ENCODE results near the gene SLC9A2.

The SLC9A2 gene

DNA sequence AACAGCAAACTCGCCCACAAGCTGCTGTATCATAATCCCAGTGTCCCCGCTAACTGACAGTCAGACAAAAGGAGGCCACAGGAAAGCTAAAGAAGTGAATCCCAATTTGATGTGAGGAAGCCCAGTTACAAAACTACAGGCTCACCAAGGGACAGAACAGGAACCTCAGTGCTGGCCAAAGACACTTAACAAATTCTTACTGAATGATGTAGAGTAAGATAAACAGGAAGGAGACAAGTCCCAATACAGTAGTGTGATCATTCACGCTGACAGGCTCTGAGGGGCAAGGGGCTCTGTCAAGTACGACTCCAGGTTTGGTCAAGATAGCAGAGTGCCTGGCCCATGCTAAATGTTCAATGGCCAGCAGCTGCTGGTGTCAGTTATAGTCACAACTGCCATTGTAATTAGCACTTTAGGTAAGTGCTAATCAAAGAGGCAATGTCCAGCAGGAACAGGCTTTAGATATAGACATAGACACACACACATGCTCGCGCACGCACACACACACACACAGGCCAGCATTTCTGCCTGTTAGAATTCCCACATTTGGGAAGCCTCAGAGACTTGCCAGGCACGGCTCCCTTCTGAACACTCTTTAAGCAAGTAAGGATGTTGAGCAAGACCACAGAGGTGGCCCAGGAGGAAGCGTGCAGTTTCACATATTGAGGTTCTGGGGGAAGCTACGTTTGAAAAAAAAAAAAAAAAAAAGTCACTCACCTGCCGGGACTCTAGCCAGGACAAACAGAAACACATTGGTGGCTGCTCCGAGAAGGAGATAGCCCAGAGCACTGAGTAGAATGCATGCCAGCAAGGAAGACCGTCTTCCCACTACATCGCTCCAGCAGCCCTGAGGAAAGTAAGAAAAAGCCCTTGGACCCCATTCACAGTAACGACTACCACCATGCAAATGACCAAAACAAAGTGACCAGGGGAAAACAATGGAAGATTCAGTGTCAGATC is 107.1 kb downstream of the SLC9A2 start:
- Histone ChIP-seq H3K4me3 (ENCODE audit: extremely low read depth, insufficient read depth, low read length, poor library complexity, severe bottlenecking) (no peak overlapping the region), H3K36me3 (ENCODE audit: control insufficient read depth, insufficient read depth, low read length) (peaks cover 56% of the 10 kb centered on the region)

DNA sequence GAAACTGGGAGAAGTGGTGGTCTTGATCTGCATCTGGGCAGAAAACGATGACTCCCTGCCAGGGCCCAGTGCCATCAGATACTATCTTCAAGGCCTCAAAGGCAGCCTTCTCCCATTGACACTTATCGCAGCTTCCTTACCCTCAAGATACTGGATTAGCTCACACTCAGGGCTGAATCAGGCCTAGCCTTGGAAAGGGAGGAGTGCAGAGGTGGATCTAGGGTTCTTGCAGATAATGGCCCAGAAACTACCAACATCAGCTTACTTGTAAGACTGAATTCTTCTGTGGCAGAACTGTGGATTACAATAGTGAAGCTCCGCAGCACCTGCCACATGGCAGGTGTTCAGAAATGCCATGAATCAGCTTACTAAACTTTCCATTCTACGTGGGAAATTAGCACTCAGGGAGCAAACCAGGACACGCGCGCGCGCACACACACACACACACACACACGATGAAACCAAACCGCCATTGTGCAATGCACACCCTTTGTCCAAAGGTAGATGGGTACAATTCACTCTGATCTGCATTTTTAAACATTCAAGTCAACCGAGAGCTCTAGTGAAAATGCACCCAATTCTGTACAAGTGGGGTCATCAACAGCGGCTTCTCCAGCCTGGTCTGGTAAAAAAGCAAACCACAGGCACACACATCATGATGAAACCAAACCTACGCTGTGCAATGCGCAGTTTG is 116.2 kb downstream of the SLC9A2 start:
- H3K36me3 ChIP-seq (ENCODE audit: control insufficient read depth, insufficient read depth, low read length), result peaks cover 17% of the 10 kb centered on the region
- peak overlapping the region; percentile 72 for H3K4me3 ChIP-seq (ENCODE audit: extremely low read depth, insufficient read depth, low read length, poor library complexity, severe bottlenecking)
- no peaks in the 10 kb centered on the region for H3K9me3 ChIP-seq (ENCODE audit: control insufficient read depth, low read length)
- H3K4me1 ChIP-seq (ENCODE audit: control insufficient read depth, insufficient read depth, low read length, poor library complexity, severe bottlenecking), result no peaks in the 10 kb centered on the region
- WGBS, 2 experiments (ENCODE audit: insufficient coverage in 2 of 2), result 58 to 70% methylated on average over 8 to 9 of the region's 15 CpGs
- H3K27ac ChIP-seq (ENCODE audit: low read depth, low read length, severe bottlenecking), result no peak overlapping the region

More for the DNA sequence above, 107.1 kb downstream of the SLC9A2 start:
- 85 to 90% methylated on average over 6 to 9 of the region's 15 CpGs for WGBS, 2 experiments (ENCODE audit: insufficient coverage in 2 of 2)
- Histone ChIP-seq H3K27ac (ENCODE audit: low read depth, low read length, severe bottlenecking) (peak overlapping the region; percentile 55), H3K4me1 (ENCODE audit: control insufficient read depth, insufficient read depth, low read length, poor library complexity, severe bottlenecking) (peaks cover 18% of the 10 kb centered on the region), H3K9me3 (ENCODE audit: control insufficient read depth, low read length) (no peaks in the 10 kb centered on the region)

DNA sequence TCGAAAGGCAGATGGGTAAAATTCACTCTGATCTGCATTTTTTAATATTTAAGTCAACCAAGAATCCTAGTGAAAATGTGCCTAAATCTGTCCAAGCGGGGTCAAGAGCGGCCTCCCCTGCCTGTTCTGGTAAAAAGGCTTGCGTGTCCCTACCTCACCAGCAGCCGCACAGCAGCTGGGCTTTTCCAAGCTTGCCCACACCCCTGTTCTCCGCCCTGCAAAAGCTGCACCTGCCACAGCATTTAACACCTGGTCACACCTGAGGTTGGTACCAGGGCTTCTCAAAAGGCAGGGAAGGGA is 116.7 kb downstream of the SLC9A2 start:
- no peaks in the 10 kb centered on the region for H3K9me3 ChIP-seq (ENCODE audit: control insufficient read depth, low read length)
- 3 to 5% methylated on average over 4 to 6 of the region's 6 CpGs for WGBS, 2 experiments (ENCODE audit: insufficient coverage in 2 of 2)
- H3K27ac ChIP-seq (ENCODE audit: low read depth, low read length, severe bottlenecking), result peak overlapping the region; percentile 30
- H3K4me1 ChIP-seq (ENCODE audit: control insufficient read depth, insufficient read depth, low read length, poor library complexity, severe bottlenecking), result no peaks in the 10 kb centered on the region
- peak overlapping the region; percentile 72 for H3K4me3 ChIP-seq (ENCODE audit: extremely low read depth, insufficient read depth, low read length, poor library complexity, severe bottlenecking)
- H3K36me3 ChIP-seq (ENCODE audit: control insufficient read depth, insufficient read depth, low read length), result peaks cover 12% of the 10 kb centered on the region

DNA sequence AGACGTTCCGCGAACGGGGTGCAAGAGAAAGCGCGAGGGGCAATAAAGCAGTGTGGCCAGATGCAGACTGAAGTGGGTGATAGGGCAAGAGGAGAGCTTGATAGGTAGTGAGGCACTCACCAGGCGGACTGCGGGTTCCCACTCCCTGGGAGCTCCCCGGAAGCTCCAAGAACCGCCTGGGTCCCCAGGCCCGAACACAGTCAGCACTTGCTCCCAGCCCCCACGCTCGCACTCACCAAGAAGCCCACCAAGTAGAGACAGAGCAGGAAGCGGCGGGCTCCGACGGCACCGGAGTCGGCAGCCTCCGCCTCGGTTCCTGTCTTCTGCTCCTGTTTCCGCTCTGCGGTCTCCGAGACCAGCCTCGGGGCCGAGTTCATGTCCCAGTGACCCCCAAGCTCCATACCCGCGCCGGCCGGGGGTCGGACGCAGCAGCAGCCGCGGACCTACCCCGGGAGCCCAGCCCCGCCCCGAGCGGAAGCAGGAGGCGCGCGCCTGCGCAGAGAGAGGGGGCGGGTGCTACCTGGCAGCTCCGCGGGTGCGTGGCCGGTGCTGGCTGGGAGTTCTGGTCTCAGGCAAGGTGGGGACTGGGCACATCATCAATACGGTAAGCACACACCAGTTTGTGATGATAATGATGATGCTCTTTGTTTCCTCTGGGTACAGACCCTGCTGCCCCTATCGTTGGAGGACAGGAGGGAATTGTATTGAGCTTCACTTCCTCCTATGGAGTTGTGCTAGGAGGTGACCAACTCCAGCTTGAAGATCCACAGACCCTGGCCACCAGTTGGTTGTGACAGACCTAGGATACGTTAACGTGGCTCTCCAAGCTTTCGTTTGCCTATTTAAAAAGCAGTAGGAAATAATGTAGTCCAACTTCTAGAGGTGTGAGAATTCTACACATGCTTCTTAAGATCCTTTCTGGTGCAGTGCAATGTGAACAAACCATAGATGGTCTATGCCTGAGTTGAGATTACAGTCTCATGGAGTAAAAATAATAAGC is 117.4 kb downstream of the SLC9A2 start:
- Histone ChIP-seq H3K27ac (ENCODE audit: low read depth, low read length, severe bottlenecking) (peak overlapping the region; percentile 30), H3K36me3 (ENCODE audit: control insufficient read depth, insufficient read depth, low read length) (peaks cover 5% of the 10 kb centered on the region), H3K4me1 (ENCODE audit: control insufficient read depth, insufficient read depth, low read length, poor library complexity, severe bottlenecking) (no peaks in the 10 kb centered on the region), H3K4me3 (ENCODE audit: extremely low read depth, insufficient read depth, low read length, poor library complexity, severe bottlenecking) (peak overlapping the region; percentile 72), H3K9me3 (ENCODE audit: control insufficient read depth, low read length) (no peaks in the 10 kb centered on the region)
- WGBS, 2 experiments (ENCODE audit: insufficient coverage in 2 of 2), result 0% methylated on average over 30 to 34 of the region's 52 CpGs

DNA sequence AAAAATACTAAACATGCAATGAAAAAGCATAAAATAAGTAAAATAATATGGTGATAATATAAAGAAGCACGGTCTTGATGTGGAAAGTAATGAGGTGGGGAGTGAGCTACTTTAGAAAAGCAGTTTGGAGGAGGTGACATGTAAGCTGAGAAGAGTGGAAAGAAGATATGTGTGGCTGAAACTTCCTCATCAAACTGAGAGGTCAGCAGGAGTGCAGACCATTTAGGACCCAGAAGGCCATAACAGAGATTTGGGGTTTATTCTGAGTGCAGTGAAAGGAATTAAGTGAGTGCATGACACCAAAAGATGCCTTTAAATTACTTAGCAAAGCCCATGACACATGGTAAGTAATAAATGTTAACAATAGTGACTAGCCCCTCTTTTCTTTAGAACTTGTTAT is 118.1 kb downstream of the SLC9A2 start:
- Histone ChIP-seq H3K36me3 (ENCODE audit: control insufficient read depth, insufficient read depth, low read length) (no peaks in the 10 kb centered on the region), H3K9me3 (ENCODE audit: control insufficient read depth, low read length) (no peaks in the 10 kb centered on the region), H3K4me1 (ENCODE audit: control insufficient read depth, insufficient read depth, low read length, poor library complexity, severe bottlenecking) (no peaks in the 10 kb centered on the region), H3K4me3 (ENCODE audit: extremely low read depth, insufficient read depth, low read length, poor library complexity, severe bottlenecking) (peak overlapping the region; percentile 72), H3K27ac (ENCODE audit: low read depth, low read length, severe bottlenecking) (no peak overlapping the region)
- WGBS, 2 experiments (ENCODE audit: insufficient coverage in 2 of 2), result 100% methylated on average over 1 of the region's 1 CpG

DNA sequence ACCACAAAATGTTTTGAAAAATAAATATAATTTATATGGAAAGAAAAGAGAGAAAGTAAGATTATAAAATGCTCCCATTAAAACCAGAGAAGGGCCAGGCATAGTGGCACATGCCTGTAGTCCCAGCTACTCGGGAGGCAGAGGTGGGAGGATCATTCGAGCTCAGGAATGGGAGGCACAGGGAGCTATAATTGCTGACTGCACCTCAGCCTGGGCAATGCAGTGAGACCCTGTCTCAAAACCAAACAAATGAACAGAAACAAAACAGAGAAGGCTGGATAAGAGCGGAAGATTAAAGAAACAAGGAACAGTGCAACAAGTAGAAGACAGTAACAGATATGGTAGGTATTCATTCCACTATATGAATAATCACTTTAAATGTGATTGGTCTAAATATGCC is 123.9 kb downstream of the SLC9A2 start:
- Histone ChIP-seq H3K4me3 (ENCODE audit: extremely low read depth, insufficient read depth, low read length, poor library complexity, severe bottlenecking) (no peak overlapping the region), H3K9me3 (ENCODE audit: control insufficient read depth, low read length) (no peaks in the 10 kb centered on the region), H3K27ac (ENCODE audit: low read depth, low read length, severe bottlenecking) (no peak overlapping the region), H3K36me3 (ENCODE audit: control insufficient read depth, insufficient read depth, low read length) (no peaks in the 10 kb centered on the region), H3K4me1 (ENCODE audit: control insufficient read depth, insufficient read depth, low read length, poor library complexity, severe bottlenecking) (no peaks in the 10 kb centered on the region)
- 95% methylated on average over 2 of the region's 3 CpGs; no CpG with 5 or more reads in 1 of the 2 experiments for WGBS, 2 experiments (ENCODE audit: insufficient coverage in 2 of 2)

DNA sequence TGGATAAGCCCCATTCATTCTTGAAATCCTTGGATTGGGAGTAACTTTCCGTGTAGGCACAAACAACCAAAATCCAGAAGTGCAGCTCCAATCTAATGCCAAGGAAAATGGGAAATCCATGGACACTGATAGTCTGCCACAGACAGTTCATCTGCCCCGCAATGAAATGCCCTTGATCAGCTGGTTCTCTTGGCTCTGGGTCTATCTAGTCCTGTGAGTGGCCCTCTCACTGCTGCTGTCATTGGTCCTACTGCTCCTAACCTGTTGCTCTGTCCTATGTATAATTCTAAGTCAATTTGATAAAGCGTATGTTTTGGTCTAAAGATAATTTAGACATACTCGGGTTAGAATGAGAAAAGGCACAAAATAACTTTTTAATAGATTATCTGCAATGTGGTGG is 128.8 kb downstream of the SLC9A2 start:
- WGBS, 2 experiments (ENCODE audit: insufficient coverage in 2 of 2), result 75 to 90% methylated on average over 2 of the region's 4 CpGs
- Histone ChIP-seq H3K27ac (ENCODE audit: low read depth, low read length, severe bottlenecking) (no peak overlapping the region), H3K36me3 (ENCODE audit: control insufficient read depth, insufficient read depth, low read length) (no peaks in the 10 kb centered on the region), H3K9me3 (ENCODE audit: control insufficient read depth, low read length) (no peaks in the 10 kb centered on the region), H3K4me1 (ENCODE audit: control insufficient read depth, insufficient read depth, low read length, poor library complexity, severe bottlenecking) (no peaks in the 10 kb centered on the region), H3K4me3 (ENCODE audit: extremely low read depth, insufficient read depth, low read length, poor library complexity, severe bottlenecking) (no peak overlapping the region)

DNA sequence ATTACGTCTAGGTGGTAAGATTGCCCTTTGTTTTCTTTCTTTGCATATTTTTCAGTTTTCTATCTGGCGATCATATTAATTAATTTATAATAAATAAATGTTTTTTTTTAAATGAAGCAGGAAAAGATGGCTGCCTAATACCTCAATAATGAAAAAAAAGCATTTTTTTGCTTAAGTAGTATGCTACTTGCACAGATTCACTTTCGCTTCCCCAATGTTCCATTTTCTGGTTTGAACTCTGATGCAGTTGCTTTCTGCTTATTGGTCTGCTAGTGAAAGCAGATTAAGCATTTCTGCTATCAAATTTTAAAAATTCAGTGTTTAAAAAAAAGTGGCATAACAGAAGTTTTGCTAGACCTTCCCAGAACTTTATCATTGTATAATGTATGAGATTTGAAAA is 130.6 kb downstream of the SLC9A2 start:
- 71% methylated on average over 1 of the region's 3 CpGs; no CpG with 5 or more reads in 1 of the 2 experiments for WGBS, 2 experiments (ENCODE audit: insufficient coverage in 2 of 2)
- no peaks in the 10 kb centered on the region for H3K36me3 ChIP-seq (ENCODE audit: control insufficient read depth, insufficient read depth, low read length)
- no peak overlapping the region for H3K4me3 ChIP-seq (ENCODE audit: extremely low read depth, insufficient read depth, low read length, poor library complexity, severe bottlenecking)
- no peaks in the 10 kb centered on the region for H3K4me1 ChIP-seq (ENCODE audit: control insufficient read depth, insufficient read depth, low read length, poor library complexity, severe bottlenecking)
- no peaks in the 10 kb centered on the region for H3K9me3 ChIP-seq (ENCODE audit: control insufficient read depth, low read length)
- no peak overlapping the region for H3K27ac ChIP-seq (ENCODE audit: low read depth, low read length, severe bottlenecking)

DNA sequence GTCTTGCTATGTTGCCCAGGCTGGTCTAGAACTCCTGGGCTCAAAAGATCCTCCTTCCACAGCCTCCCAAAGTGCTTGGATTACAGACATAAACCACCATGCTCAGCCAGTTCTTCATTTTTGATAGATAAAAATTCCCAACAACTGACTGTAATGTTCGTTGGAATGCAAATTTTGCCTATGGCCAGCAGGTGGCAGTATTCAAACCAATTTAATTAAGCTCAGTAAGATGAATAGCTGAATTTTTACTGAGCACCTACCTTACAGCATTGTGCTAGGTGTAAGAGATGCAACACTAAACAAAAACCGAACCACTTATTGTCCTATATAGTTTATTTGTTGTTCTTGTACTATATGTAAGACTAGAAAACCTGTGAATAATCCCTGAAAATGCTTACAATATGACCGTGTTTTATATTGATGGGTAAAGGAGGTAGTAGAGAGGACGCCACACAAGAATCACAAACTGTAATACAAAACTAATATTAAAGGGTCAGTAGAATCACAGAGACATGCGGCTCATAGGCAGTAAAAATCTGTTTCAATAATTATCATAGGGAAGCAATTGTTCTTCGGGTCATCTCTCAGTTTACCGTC is 134.3 kb downstream of the SLC9A2 start:
- no peaks in the 10 kb centered on the region for H3K9me3 ChIP-seq (ENCODE audit: control insufficient read depth, low read length)
- no peak overlapping the region for H3K4me3 ChIP-seq (ENCODE audit: extremely low read depth, insufficient read depth, low read length, poor library complexity, severe bottlenecking)
- no peaks in the 10 kb centered on the region for H3K36me3 ChIP-seq (ENCODE audit: control insufficient read depth, insufficient read depth, low read length)
- no peak overlapping the region for H3K27ac ChIP-seq (ENCODE audit: low read depth, low read length, severe bottlenecking)
- 87% methylated on average over 3 of the region's 7 CpGs; no CpG with 5 or more reads in 1 of the 2 experiments for WGBS, 2 experiments (ENCODE audit: insufficient coverage in 2 of 2)
- no peaks in the 10 kb centered on the region for H3K4me1 ChIP-seq (ENCODE audit: control insufficient read depth, insufficient read depth, low read length, poor library complexity, severe bottlenecking)
